ENCODE results near the gene SSC5D.

SSC5D gene

GRCh38 chr19:55474269-55475265 lies 13.7 kb upstream of the SSC5D start:
- no peak for DNase-seq

GRCh38 chr19:55476100-55476775 lies 12.0 kb upstream of the SSC5D start, which contains the start of gene ZNF628:
Gene ZNF628 (plus strand): TSS chr19:55476617. CDS start chr19:55479911, 3,294 bp downstream.
- DNase-seq: peak; percentile 96

DNA sequence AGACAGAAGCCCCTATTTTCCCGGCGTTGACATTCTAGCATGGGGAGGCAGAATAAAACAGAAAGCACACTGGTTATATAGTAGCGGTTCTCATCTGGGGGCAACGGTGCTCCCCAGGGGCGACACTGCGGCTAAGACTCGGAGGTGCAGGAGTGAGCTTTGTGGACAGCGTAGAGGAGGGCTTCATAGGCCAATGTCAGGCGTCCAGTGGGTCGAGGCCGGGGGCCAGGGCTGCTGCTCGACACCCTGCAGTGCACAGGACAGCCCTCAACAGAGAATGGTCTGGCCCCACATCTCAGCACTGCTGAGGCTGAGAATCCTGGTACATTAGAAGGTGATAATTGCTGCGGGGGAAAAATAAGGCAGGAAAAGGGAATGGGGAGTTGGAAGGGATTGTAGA lies 10.3 kb upstream of the SSC5D start:
- DNase-seq: no peak

DNA sequence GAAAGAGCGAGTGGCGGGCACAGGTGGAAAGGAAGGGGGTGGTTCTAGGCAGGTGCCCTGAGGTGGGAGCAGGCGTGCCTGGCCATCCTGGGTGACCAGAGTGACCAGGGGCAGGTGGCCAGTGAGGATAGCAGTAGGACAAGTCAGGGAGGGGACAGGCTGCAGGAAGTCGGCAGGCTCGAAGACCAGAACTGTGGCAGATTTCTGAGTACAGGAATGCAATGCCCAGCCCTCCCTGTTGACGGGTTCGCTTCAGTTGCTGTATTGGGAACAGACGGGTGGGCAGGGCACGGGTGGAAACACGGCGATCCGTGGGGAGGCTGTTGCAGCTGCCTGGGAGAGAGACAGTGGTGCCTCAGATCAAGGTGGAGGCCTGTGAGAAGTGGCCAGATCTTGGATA lies 9.9 kb upstream of the SSC5D start:
- no peak for DNase-seq

DNA sequence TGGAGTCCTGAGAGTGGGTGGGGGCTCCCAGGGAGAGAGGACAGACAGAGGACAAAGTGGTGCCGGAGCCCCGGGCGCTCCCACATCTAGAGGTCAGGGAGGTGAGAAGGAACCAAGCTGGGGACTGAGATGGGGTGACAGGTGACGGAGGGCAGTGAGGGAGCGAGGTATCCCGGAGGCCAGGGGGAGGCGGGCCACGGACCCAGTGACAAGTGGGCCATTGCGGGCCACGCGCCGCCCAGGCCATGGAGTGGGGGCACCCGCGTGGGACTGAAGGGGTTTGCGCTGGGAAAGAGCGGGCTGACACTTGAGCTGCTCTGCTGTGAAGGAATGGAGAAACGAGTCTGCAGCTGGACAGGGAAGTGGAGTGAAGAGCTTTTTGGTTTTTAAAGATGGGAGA lies 9.2 kb upstream of the SSC5D start:
- no peak for DNase-seq

DNA sequence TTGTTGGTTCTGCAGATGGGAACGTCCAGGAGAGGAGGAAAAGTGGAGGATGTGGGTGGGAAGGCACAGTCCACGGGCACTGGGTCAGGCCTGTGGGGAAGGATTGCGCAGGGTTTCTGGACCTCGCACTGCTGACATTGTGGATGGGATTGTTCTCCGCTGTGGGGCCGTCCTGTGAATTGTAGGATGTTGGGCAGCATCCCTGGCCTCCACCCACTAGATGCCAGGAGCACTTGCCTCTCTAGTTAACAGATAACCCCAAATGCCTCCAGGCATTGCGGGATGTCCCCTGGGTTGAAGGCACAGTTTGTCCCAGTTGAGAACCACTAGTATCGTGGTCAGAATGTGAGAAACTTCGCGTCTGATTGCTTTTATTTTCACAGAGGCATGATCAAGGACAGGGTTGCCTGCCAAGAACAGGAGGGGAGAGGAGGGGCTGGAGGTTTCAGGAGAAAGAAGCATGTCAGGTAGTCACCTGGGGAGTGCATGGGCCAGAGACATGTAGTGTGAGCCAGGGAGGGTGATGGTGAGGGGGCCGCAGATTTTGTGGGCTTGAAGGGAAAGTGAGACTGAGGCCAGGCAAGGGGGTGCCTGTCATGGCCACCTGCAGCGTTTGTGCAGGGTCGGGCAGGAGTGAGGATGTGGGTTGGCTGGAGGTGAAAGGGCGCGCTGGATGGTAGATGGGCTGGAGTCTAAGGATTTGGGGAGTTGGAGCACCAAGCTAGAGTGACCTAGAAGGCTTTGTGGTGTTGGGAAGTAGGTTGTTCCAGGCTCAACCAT lies 8.6 kb upstream of the SSC5D start:
- no peak for DNase-seq

- no peak for DNase-seq
These were observed 7.0 kb upstream of the SSC5D start for GRCh38 chr19:55481148-55481793.

GRCh38 chr19:55481794-55482155 lies 6.5 kb upstream of the SSC5D start:
- DNase-seq: no peak

DNA sequence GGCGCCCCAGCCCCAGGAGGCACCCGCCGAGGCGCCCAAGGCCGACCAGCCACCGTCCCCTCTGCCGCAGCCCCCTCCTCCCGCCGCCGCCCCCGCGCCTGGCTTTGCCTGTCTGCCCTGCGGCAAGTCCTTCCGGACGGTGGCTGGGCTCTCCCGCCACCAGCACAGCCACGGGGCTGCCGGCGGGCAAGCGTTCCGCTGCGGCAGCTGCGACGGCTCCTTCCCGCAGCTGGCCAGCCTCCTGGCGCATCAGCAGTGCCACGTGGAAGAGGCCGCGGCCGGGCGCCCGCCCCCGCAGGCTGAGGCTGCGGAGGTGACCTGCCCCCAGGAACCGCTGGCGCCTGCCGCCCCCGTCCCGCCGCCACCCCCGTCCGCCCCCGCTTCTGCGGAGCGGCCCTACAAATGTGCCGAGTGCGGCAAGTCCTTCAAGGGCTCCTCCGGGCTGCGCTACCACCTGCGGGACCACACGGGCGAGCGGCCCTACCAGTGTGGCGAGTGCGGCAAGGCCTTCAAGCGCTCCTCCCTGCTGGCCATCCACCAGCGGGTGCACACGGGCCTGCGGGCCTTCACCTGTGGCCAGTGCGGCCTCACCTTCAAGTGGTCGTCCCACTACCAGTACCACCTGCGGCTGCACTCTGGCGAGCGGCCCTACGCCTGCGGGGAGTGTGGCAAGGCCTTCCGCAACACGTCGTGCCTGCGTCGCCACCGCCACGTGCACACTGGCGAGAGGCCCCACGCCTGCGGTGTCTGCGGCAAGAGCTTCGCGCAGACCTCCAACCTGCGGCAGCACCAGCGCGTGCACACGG lies 5.9 kb upstream of the SSC5D start:
- no peak for DNase-seq

DNA sequence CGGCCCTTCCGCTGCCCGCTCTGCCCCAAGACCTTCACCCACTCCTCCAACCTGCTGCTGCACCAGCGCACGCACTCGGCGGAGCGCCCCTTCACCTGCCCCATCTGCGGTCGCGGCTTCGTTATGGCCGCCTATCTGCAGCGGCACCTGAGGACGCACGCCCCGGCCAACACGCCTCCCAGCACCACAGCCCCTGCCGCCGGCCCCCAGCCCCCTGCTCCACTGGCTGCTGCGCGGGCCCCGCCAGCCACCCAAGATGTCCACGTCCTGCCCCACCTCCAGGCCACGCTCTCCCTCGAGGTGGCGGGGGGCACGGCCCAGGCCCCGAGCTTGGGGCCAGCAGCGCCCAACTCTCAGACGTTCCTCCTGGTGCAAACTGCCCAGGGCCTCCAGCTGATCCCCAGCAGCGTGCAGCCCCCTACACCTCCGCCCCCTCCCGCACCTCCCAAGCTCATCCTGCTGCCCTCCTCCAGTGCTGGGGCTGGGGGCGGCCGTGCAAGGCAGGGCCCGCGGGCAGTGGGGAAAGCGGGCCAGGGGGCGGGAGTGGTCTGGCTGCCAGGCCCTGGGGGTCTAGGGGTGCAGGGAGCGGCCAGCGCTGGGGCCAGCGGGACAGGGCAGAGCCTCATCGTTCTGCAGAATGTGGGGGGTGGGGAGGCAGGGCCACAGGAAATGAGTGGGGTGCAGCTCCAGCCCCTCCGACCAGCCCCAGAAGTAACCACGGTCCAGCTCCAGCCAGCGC lies 5.1 kb upstream of the SSC5D start:
- DNase-seq: no peak

DNA sequence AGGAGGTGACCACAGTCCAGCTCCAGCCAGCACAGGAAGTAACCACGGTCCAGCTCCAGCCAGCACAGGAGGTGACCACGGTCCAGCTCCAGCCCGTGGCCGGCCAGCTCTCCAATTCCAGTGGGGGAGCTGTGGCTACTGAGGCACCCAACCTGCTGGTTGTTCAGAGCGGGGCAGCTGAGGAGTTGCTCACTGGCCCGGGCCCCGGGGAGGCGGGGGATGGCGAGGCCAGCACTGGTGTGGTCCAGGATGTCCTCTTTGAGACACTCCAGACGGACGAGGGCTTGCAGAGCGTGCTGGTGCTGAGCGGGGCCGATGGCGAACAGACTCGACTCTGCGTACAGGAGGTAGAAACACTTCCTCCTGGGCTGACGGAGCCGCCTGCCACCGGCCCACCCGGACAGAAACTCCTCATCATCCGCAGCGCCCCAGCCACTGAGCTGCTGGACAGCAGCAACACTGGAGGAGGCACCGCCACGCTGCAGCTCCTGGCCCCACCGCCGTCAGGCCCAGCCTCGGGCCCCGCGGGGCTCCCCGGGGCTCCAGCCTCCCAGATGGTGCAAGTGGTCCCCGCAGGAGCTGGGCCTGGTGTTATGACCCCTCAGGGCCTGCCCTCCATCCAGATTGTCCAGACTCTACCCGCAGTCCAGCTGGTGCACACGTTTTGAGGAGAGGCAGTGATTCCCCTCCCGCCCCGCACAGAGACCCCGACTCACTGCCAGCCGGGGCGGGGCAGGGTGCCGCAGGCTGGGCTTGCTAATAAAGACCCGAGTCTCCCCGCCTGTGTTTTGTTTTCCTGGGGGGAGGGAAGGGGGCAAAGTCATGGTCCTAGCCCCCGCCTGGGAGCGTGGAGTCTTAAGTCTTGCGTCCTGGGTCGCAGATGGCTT lies 4.3 kb upstream of the SSC5D start:
- DNase-seq: no peak

- peak; percentile 65 for DNase-seq
These were observed 3.4 kb upstream of the SSC5D start, which contains the start of gene NAT14 for GRCh38 chr19:55484593-55485438. Gene NAT14 (plus strand): TSS chr19:55485188. CDS start chr19:55485709, 521 bp downstream.

GRCh38 chr19:55485439-55486011 lies 2.7 kb upstream of the SSC5D start:
- DNase-seq: no peak

- no peak for DNase-seq
These were observed 1.9 kb upstream of the SSC5D start for GRCh38 chr19:55486043-55486970.

DNA sequence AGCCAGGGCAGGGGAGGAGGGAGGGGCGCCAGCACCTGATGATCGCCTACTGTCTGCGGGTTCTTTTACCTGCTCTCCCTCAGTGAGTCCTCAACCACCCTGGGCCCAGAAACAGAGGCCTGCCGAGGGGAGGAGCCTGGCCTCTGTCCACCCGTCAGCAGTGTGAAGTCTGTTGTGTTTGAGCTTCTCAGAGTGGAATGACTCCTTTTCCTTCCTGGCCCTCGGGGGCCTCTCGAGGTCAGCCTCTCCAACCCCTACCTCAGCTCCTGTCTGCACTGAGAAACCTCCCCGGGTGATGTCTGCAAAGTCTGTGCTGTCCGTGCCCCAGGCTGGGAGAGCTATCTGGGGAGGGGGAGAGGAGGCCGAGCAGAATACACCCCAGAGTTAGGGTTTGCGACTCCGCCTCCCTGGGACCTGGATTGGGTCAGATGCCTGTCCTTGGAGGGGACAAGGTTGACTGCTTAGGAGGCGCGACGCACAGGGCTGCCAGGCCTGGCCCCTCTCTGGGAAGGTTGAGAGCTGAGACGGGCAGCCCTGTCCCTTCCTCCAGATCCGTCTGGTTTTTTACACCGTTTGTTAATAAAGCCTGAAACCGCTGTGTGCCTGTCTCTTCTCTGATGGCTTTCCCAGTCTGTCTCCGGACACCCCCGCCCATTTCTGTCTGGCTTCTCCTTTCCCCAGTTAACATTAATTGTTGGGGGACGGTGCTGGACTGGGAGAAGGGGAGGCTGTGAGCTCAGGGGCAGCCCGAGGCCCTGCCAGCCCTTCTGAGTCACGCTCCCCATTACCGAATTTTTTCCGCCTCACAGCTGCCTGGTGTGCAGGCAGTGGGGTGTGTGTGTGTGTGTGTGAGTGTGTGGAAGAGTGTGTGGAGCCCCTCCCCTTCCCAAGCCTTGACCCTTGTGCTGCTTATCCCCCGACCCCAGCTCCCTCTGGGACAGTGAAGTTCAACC lies 989 bp upstream of the SSC5D start:
- DNase-seq: no peak
